ENCODE data around the gene DNASE1L2. TPM values are rescaled to one million over a fixed set of nuclear protein-coding genes. Genes with fewer than 3 reads are reported as not detected.

The DNASE1L2 gene
- polyA plus RNA-seq, 1 experiment, result 0.38 TPM

Small RNAs within 50 kb of the gene (small RNA-seq; reads per million reads assigned to genes)
- gene MIR3677 (ENCODE audit: insufficient read length, low read depth, low replicate concordance) (0.84 reads per million), gene MIR4717 (ENCODE audit: insufficient read length, low read depth, low replicate concordance) (not detected)

Other genes starting within 250 kb of the DNASE1L2 start
- gene SYNGR3, start 246.5 kb upstream of the DNASE1L2 start, polyA plus RNA-seq (2011; rRNA removed), result 2.5 and 3.3 TPM in 2 replicates
- 14.4 and 23.0 TPM in 2 replicates for gene ZNF598, start 226.6 kb upstream of the DNASE1L2 start, polyA plus RNA-seq (2011; rRNA removed)
- 0.26 and 0.33 TPM in 2 replicates for gene NPW, start 216.7 kb upstream of the DNASE1L2 start, polyA plus RNA-seq (2011; rRNA removed)
- 62.1 and 107 TPM in 2 replicates for gene NHERF2, start 209.5 kb upstream of the DNASE1L2 start, polyA plus RNA-seq (2011; rRNA removed)
- 14.6 and 21.0 TPM in 2 replicates for gene NTHL1, start 188.6 kb upstream of the DNASE1L2 start, polyA plus RNA-seq (2011; rRNA removed)
- gene TSC2, start 188.5 kb upstream of the DNASE1L2 start, polyA plus RNA-seq (2011; rRNA removed), result 30.5 and 66.3 TPM in 2 replicates
- gene PKD1, start 100.5 kb upstream of the DNASE1L2 start, polyA plus RNA-seq (2011; rRNA removed), result 40.1 and 76.1 TPM in 2 replicates
- 0.36 and 0.67 TPM in 2 replicates for gene RAB26, start 87.8 kb upstream of the DNASE1L2 start, polyA plus RNA-seq (2011; rRNA removed)
- gene TRAF7, start 80.7 kb upstream of the DNASE1L2 start, polyA plus RNA-seq (2011; rRNA removed), result 37.0 and 68.1 TPM in 2 replicates
- 0.01 and 0.02 TPM in 2 replicates for gene CASKIN1, start 39.8 kb upstream of the DNASE1L2 start, polyA plus RNA-seq (2011; rRNA removed)
- 40.0 and 62.7 TPM in 2 replicates for gene MLST8, start 31.0 kb upstream of the DNASE1L2 start, polyA plus RNA-seq (2011; rRNA removed)
- 1.5 and 1.7 TPM in 2 replicates for gene BRICD5, start 25.6 kb upstream of the DNASE1L2 start, polyA plus RNA-seq (2011; rRNA removed)
- gene PGP, start 21.6 kb upstream of the DNASE1L2 start, polyA plus RNA-seq (2011; rRNA removed), result 6.1 and 7.7 TPM in 2 replicates
- 11.3 and 17.6 TPM in 2 replicates for gene E4F1, start 12.9 kb upstream of the DNASE1L2 start, polyA plus RNA-seq (2011; rRNA removed)
- gene ECI1, start 15.1 kb downstream of the DNASE1L2 start, polyA plus RNA-seq (2011; rRNA removed), result 36.9 and 63.9 TPM in 2 replicates
- 101 and 129 TPM in 2 replicates for gene RNPS1, start 31.7 kb downstream of the DNASE1L2 start, polyA plus RNA-seq (2011; rRNA removed)
- gene ABCA3, start 104.3 kb downstream of the DNASE1L2 start, polyA plus RNA-seq (2011; rRNA removed), result 1.9 and 3.8 TPM in 2 replicates
- 4.5 and 7.1 TPM in 2 replicates for gene CCNF, start 193.0 kb downstream of the DNASE1L2 start, polyA plus RNA-seq (2011; rRNA removed)
- gene TEDC2, start 223.7 kb downstream of the DNASE1L2 start, polyA plus RNA-seq (2011; rRNA removed), result 2.2 and 3.7 TPM in 2 replicates
- gene NTN3, start 234.9 kb downstream of the DNASE1L2 start, polyA plus RNA-seq (2011; rRNA removed), result 0.09 and 0.12 TPM in 2 replicates
- gene TBC1D24, start 238.7 kb downstream of the DNASE1L2 start, polyA plus RNA-seq (2011; rRNA removed), result 6.0 and 9.2 TPM in 2 replicates

Measured in BJ (cell line).